ENCODE results near the gene RAP1B.
A peak's percentile ranks its signal among the peaks of the same experiment; 100 is the strongest.

Gene RAP1B

GRCh38 chr12:68610370-68611093, at the start of gene RAP1B:
RAP1B (plus strand) TSS chr12:68610899; CDS start chr12:68648725, 37,826 bp downstream.
- intact Hi-C loops (cut with DNase I), result loop anchor here (5.0 kb wide), 1 partner anchor 77 kb away; the partner anchor contains the start of gene NUP107
- peak; percentile 80 to 97 (median 92) for DNase-seq

DNA sequence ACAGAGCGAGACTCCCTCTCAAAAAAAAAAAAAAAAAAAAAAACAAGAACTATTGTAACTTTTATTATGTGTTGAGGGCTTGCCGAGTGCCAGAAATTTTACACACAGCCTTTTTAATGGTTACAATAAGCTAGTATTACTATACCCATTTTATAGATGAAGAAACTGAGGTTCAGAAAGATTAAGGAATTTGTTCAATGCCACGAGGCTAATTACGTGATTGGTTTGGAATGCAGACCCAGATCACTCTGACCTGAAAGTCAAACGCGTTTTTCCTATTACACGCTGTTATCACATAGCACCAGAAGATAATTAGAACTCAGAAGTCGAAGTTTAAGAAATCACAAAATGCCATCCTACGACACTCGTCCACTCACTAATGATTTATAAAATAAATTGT, 48.9 kb upstream of the RAP1B start:
- DNase-seq, result no peak
- intact Hi-C loops (cut with DNase I), result no loop called here

GRCh38 chr12:68564166-68564565, 46.5 kb upstream of the RAP1B start:
- intact Hi-C loops (cut with DNase I), result no loop called here
- no peak for DNase-seq

- intact Hi-C loops (cut with DNase I), result no loop called here
- no peak for DNase-seq
These were observed 45.3 kb upstream of the RAP1B start for GRCh38 chr12:68565391-68565903.

GRCh38 chr12:68568922-68569569, 41.7 kb upstream of the RAP1B start:
- DNase-seq, result no peak
- intact Hi-C loops (cut with DNase I), result no loop called here

DNA sequence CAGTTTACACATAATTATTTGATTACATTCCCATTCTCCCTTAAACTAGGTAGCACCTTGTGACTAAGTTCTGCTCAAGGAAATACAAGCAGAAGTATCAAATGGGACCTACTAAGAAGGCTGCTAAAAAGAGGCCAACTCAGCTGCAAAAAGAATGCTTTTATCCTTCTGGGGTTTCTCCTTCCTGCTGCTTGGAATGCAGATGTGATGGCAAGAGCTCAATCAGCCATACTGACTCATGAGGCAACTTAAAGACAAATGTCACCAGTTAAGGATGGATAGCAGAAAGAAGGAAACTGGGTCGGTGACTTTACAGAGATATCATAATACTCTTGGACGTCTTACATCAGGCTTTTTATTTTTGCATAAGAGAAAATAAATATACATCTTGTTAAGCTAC, 38.0 kb upstream of the RAP1B start:
- no peak for DNase-seq
- intact Hi-C loops (cut with DNase I), result no loop called here

- no peak for DNase-seq
- intact Hi-C loops (cut with DNase I), result no loop called here
These were observed 37.3 kb upstream of the RAP1B start for GRCh38 chr12:68573406-68573805.

DNA sequence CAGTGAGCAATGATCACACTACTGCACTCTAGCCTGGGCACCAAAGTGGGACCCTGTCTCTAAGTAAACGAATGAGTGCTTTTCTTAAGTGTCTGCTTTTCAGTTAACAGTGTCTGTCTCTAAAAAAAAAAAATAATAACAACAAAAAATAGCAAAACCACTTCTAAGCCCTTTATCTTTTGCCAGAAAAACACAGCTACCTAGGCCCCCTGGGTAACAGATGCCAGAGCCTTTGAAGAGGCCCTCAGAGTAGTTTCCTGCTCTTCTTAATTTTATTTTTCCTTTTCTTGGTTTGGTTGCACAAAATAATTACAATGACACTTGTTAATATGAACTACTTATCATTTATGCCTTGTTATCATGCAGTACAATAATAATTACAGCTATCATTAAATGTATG, 32.8 kb upstream of the RAP1B start:
- intact Hi-C loops (cut with DNase I), result no loop called here
- DNase-seq, result no peak

DNA sequence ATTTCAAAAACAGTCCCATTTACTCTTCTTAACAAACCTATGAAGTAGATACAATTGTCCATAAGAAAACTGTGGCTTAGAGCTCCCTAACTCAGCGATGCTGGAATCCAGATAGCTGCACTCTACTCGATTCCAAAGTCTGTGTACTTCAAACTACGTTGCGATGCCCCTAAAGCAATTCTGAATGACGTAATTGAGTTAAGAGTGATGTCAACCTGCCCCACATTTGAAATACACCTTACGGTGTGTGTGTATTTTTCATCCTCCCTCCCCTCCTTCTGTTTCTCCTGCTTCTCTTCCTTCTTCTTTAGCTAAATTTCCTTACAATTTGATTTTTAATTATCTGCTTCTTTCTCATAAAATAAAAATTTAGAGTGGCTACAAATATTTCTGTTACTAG, 31.9 kb upstream of the RAP1B start:
- no peak for DNase-seq
- intact Hi-C loops (cut with DNase I), result no loop called here

GRCh38 chr12:68579254-68579653, 31.4 kb upstream of the RAP1B start:
- no peak for DNase-seq
- intact Hi-C loops (cut with DNase I), result no loop called here

DNA sequence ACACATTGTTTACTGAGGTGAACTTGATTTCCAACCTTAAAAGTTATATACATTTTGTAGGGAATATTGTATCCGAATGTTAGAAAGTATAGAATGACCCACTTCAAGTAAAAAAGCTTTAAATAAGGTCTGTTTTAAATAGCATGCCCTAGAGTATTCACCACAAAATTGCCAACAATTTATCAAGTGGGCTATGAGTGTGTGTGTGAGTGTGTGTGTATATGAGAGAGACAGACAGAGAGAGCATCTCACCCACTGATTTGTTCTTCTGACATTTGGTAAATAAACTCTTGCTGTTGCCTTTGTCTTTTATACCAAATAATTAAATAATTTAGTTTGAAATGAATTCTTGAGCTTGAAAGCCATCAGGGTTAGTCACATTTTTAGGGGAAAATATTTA, 29.8 kb upstream of the RAP1B start:
- DNase-seq, result no peak
- intact Hi-C loops (cut with DNase I), result no loop called here

DNA sequence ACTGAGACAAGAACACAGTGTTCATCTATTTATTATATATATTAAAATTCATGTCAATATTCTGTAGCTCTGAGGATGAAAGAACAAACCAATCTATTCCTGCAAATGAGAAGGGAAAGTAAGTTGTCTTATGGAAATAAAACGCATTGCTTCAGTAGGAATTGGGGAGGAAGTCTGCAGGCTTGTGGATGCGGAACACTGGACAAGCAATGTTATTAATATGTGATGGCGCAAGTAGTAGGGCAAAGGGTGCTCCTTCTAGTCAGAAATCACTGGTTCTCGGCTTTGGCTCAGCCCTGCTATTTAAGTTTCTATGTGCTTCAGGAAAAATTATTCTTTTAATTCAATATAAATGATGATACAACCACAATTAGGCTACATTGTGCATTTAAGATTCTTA, 28.8 kb upstream of the RAP1B start:
- intact Hi-C loops (cut with DNase I), result no loop called here
- DNase-seq, result no peak

DNA sequence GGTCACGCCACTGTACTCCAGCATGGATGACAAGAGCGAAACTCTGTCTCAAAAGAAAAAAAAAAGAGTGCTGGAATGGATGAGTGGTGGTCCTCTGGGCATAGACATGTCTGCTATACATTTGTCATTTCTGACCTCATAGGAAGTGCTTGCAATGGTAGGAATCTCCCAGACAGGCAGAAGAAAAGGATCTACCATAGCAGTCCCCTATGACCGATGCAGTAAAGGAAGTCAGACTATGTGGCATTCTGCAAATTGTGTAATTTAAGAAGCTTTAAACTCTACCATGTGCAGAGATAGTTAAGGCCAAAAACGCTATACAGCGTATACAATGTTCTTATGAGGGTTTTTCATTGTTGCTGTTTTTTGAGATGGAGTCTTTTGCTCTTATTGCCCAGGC, 24.7 kb upstream of the RAP1B start:
- intact Hi-C loops (cut with DNase I), result no loop called here
- no peak for DNase-seq

GRCh38 chr12:68587448-68587873, 23.2 kb upstream of the RAP1B start:
- intact Hi-C loops (cut with DNase I), result no loop called here
- no peak for DNase-seq

DNA sequence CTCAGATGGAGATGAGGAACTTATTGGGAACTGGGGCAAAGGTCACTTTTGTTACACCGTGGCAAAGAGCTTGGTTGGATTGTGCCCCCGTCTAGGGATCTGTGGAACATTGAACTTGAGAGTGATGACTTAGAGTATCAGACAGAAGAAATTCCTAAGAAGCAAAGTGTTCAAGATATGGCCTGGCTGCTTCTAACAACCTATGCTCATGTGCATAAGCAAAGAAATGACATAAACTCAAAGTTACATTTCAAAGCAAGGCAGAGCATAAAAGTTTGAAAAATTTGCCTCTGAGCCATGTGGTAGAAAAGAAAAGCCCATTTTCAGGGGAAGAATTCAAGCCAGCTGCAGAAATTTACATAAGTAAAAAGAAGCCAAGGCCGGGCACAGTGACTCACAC, 21.5 kb upstream of the RAP1B start:
- DNase-seq, result no peak
- intact Hi-C loops (cut with DNase I), result no loop called here

GRCh38 chr12:68591734-68592418, 18.8 kb upstream of the RAP1B start:
- no peak for DNase-seq
- intact Hi-C loops (cut with DNase I), result no loop called here

GRCh38 chr12:68595241-68595640, 15.5 kb upstream of the RAP1B start:
- intact Hi-C loops (cut with DNase I), result no loop called here

GRCh38 chr12:68601767-68602166, 8.9 kb upstream of the RAP1B start:
- no peak for DNase-seq
- intact Hi-C loops (cut with DNase I), result no loop called here

More at GRCh38 chr12:68595241-68595640, 15.5 kb upstream of the RAP1B start:
- DNase-seq, result no peak

GRCh38 chr12:68602720-68603119, 8.0 kb upstream of the RAP1B start:
- intact Hi-C loops (cut with DNase I), result no loop called here
- no peak for DNase-seq

- intact Hi-C loops (cut with DNase I), result no loop called here
These were observed 2.5 kb upstream of the RAP1B start for GRCh38 chr12:68608191-68608590.

More at GRCh38 chr12:68608191-68608590, 2.5 kb upstream of the RAP1B start:
- DNase-seq, result no peak
